GM18499 (cell line): ENCODE data around the gene CA5A.
"Not testable (repeated sequence)": the region's sequence is repeated elsewhere in the genome, so short reads cannot be mapped to it uniquely, and the experiment has no call there.

Experiments used
- ATAC-seq: cut with Tn5 transposase; IDR thresholded peaks from one replicate; pipeline ENCODE4 v1.9.1; 2021; ENCODE audit warnings: moderate number of reproducible peaks; ENCODE audit not compliant: insufficient read depth, unreplicated experiment

The CA5A gene

DNA sequence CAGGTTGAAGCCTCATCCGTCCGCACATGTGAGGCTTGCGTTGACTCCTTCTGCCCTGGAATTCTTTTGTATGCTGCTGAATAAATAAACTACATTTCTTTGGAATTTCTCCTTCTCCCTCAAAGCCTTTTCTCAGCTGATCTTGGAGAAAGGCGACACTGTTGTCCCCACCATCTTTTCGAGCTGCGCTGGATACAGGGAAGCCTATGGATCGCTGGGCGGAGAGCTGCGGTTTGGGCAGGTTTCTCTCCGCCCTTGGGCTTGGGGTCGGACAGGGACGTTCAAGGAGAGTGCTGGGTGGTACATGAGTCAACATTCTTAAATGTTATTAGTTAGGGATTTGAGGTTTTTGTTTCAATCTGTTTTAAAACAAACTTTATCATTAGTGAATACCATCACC lies 35.8 kb downstream of the CA5A start:
- not testable (repeated sequence) for ATAC-seq

DNA sequence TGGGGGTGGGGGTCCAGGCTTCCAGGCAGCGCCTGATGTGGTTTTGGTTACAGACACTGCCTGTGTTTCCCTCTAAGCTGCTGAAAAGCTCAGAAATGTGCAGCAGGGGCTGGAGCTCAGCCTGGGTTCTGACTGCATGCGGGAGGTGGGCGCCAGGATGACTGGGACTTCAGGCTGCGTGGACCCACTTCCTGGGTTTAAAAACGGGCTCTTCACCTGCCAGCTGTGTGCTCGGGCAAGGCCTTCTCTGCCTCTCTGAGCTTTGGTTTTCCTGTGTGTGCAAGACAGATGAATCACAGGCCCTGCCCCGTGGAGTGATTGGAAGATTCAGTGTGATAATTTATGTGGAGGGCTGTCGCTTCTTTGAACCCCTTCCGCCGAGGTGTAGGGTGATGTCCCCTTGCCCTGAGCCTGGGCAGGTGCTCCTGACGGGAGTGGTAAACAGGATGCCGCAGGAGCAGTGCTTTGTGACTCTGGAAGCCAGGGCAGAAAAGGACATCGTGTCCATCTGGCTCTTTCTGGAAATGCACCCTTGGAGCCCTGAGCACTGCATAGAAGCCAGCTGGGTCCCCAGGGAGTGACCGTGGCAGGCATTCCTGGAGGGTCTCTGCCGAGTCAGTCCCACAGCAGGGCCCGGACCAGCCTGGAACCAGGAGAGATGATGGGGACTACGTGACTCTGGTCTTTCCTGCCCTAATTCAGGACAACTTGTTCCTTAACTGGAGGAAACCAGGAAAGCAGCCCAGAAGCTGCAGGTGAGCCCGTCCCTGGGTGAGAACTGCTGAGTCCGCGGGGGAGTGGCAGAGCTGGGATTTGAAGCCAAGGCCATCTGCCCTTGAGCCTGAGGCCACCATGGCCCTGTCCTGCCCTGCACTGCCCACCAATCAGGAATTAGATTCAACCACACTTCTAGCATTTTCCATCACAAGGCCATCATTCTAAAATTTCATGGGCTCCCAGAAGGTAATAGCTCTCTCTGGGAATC lies 38.5 kb downstream of the CA5A start:
- no peak for ATAC-seq

DNA sequence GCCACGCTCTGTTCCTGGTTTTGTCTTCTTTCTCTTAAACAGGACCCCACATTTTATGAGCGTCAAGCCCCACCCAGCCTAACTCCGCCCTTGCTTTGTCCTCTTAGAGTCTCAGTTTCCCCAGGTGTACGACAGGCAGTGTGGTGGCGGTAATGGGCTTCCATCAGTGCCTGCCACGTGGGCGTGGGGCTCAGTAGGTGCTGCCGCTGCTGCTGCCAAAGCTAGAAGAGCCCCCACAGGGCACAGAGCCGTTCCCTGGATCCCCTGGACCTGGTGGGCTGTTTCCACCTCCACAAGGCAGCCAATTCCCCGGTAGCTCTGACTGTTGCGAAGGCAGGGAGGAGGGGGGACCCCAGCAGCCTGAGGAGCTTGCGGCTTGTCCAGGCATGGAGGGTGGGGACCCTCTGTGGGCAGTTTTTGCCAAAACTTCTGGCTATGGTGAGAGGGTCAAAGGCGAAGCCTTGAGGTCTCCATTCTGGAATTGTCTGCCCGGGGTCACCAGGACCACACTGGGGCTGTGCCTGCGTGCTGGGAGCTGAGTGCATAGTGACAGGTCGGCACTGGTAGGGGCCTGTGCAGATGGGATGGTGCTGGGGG lies 39.3 kb downstream of the CA5A start:
- not testable (repeated sequence) for ATAC-seq

DNA sequence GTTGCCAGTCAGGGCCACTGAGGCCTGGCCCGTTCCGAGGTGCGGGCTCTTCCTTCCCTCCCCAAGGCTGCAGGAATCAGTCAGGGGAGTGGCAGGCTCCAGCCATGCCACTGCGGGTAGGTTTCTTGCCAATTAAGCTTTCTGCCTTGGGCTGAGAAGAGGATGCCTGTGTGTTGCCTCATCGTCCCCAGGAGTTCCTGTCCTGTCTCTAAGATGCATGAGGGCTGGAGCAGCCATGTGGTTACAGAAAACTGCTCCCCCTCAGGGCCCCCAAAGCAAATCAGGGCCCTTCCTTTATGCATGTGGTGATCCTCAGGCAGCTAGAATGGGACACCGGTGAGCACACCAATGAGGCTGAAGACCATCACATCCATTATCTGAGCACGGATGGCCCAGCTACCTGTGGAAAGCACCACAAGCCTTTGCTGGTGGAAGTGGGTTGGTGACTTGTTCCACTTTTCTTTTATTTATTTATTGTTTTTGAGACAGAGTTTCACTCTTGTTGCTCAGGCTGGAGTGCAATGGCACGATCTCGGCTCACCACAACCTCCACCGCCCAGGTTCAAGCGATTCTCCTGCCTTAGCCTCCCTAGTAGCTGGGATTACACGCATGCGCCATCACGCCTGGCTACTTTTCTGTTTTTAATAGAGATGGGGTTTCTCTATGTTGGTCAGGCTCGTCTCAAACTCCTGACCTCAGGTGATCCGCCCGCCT lies 40.0 kb downstream of the CA5A start:
- ATAC-seq = not testable (repeated sequence)

DNA sequence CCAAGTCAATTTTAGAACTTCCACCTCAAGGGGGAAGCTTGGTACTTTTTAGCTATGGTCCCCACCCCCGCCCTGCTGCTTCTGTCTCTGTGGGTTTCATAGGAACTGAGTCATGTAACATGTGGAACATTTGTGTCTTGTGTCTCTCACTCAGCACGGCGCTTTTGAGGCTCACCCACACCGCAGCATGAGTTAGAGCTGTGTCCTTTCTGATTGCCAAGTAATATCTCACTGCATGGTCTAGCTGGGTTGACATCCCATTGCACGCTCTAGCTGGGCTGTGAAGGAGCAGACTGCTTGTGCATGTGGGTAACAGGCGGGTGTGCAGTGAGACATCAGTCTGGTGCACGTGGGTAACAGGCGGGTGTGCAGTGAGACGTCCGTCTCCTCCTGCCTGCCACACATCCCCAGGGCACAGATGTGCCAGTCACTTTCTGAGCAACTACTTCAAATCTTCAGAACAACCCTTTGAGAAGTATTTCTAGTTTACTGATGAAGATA lies 40.6 kb downstream of the CA5A start:
- ATAC-seq = no peak

DNA sequence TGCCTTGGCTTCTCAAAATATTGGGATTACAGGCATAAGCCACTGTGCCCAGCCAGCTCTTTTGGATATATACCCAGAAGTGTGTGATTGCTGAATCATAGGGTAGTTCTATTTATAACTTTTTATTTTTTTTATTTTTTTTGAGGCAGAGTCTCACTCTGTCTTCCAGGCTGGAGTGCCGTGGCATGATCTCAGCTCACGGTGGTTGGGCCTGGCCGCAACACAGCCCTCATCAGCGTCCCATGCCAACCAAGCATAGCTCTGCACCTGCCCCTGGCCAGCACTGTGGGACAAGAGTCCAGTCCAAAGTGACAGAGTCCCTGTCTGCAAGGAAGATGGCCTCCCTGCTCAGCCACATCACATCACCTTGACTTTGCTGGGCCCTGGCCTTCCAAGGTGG lies 42.3 kb downstream of the CA5A start:
- ATAC-seq = not testable (repeated sequence)

DNA sequence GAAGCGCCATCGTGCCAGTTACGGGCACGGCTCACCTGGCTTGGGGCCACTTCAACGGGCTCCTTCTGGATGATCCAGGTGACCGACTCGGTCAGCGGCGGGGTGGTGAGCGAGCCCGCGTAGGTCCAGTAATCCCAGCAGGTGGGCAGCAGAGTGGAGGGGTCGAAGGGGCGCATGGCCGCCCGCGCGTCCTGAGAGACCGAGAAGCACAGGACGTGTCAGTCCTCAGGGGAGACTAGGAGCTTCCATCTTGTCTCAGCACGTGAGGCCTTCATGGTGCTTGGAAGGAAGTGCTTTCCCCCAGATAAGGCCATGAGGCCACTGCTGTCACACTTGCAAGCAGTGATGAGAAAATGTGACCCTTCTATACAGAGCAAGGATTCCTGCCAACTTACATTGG lies 44.6 kb downstream of the CA5A start:
- ATAC-seq = no peak

DNA sequence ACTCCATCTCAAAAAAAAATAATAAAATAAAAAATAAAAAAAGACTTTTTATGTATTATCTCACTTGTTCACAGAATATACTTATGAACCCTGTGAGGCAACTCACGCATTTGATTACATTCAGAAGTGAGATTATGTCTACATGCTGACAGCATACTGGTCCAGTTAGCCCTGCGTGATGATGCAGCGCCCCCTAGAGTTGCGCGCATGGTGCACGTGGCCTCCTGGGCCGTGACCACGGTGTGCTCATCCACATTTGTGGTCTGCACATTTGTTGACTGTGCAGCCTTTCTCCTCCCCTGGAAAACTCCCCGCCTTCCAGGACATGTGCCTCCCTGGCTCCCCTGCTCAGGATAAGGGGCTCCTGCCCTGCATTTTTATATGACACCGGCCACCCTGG lies 46.6 kb downstream of the CA5A start:
- not testable (repeated sequence) for ATAC-seq

DNA sequence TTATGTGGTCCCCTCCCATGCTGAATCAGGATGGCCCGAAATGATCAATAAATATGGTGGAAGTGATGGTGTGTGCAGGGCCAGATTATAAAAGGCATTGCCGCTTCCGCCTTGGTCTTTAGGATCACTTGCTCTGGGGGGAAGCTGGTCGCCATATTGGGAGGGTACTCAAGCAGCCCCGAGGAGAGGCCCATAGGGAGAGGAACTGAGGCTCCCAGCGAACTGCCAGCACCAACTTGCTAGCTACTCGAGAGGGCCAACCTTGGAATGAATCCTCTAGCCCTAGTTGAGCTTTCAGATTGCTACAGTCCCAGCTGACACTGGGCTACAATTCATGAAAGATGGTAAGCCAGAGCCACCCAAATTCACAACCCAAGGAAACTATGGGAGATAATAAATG lies 48.0 kb downstream of the CA5A start:
- ATAC-seq = not testable (repeated sequence)

DNA sequence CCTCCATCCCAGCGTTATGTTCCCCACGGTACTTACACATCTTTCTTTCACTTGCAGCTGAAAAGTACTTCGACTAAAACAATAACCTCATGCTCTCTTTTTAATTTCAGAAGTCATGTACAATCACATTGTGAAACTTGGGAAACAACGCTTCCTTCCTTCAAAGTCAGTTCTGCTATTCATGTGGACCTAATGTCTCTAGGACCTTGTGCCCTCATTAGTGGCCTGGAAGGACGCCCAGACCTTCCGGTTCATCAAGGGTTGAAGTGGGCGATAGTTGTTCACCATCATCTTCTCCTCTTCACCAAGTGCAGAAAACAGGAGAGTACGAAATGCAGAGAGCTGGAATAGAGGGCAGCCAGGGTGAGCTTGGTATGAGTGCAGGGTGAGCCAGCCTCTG lies 48.4 kb downstream of the CA5A start:
- not testable (repeated sequence) for ATAC-seq

DNA sequence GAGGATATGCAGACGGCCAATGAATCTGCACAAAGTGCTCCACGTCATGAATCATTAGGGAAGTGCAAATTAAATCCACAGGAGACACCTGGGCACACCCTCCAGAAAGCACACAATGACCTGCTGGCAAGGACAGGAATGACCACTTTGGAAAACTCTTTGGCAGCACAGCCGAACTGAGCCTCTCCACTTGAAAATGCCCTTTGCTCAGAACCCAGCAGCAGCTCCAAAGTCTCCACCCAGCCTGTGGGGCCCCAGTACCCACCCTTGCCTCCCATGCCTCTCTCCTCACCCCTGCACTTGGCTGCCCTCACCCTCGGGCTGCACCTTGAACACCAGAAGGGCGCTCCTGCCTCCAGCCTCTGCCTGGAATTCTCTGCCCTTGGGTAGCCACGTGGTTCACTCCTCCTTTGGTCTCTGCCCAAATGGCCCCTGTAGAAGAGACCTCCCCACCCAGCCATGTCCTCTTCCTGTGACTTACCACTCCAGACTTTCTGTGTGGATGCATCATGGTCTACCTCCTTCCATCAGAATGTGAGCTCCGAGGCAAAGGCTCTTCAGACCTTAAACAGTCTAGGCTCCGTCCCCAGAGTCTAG lies 50.9 kb downstream of the CA5A start:
- not testable (repeated sequence) for ATAC-seq

DNA sequence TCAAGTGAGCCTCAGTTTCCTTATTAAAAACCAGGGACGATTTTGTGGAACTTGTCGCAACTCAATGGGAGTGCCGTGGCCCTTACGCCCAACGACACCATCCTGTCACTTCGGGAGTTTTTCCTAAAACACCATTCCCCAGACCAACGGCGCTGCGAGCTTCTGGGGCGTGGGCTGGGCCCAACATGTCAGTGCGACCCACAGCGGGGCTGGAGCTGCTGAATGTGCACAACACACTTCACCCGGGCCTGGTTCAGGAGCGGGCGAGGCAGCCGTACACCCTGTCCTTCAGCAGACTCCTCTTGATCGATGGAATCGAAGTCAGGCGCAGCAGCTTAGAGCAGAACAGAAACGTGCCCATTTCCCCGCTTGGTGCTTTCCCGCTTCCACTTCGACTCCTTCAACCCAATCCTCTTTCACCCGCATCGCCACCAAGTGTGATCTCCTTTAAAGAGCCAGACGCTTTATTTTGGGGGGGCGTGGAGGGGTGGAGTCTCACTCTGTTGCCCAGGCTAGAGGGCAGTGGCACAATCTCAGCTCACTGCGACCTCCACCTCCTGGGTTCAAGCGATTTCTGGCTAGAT lies 53.8 kb downstream of the CA5A start:
- ATAC-seq = no peak

DNA sequence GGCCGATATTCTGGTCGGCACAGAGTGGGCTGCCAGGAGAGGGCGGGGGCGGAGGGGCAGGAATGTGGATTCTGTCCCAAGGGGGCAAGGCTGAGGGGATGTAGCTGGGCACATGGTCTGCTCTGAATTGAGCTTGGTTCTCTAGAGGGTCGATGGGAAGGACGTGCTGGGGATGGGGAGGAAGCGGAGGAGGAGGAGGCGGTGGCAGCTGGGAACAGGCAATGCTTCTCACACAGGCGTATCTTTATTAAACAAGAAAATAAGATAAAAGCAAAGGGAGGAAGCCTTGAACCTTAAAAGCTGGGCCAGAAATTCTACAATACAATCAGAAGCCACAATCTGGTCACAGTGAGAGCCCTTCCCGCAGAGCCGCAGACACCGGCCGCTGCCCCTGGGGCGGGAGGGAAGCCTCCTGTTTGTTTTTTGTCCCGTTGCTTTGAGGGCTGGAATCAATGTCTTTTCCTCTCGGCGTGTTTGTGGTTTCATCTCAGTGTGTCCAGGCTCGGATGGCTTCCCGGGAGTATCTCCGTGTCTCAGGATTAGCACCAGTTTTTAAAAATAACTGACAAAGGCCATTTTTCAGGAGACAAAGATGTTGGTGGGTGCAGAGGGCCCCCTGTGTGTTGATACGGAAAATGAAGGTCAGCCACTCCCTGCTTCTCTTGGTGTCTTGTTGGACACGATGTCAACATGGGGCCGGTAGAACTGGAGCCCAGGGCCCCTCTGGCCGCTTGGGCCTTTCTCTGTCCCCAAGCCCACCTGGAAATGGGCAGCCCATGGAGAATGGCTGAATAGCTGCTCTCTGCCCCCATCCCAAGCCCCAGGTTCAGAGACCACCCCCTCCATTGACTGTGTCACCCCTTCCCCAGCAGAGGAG lies 54.8 kb downstream of the CA5A start:
- no peak for ATAC-seq

DNA sequence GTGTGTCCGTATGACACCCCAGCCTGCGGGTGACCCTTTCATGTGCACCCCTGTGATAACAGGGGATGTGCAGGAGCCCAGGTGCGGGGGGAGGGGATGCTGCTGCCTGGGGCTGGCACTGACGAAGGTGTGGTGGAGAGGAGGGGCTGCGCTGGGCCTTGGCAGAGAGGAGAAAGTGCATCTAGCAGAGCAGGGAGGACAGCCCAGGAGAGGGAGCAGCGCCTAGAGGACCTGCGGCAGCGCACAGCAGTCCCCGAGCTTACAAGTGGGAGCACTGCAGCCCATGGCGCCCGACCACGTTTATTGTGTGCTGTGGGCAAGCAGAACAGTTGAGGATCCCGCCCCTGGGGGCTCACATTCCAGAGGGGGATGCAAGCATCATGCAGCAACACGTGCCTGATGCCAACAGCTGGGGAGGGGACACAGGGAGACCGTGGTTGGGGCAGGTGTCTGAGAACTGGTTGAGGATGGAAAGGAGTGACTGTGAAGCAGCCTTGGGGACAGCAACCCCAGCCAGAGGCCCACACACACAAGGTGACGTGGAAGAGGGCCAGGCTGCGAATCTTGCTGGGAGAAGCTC lies 56.1 kb downstream of the CA5A start:
- ATAC-seq = no peak

DNA sequence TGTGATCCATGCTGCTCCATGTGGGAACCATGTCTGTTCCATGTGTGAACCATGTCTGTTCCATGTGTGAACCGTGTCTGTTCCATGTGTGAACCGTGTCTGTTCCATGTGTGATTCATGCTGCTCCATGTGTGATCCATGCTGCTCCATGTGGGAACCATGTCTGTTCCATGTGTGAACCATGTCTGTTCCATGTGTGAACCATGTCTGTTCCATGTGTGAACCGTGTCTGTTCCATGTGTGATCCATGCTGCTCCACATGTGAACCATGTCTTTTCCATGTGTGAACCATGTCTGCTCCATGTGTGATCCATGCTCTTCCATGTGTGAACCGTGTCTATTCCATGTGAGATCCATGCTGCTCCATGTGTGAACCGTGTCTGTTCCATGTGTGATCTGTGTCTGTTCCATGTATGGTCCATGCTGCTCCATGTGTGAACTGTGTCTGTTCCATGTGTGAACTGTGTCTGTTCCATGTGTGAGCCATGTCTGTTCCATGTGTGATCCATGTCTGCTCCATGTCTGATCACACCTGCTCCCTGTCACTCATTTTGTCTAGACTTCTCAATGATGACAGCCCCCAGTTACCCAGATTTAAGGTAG lies 56.8 kb downstream of the CA5A start:
- ATAC-seq = not testable (repeated sequence)

DNA sequence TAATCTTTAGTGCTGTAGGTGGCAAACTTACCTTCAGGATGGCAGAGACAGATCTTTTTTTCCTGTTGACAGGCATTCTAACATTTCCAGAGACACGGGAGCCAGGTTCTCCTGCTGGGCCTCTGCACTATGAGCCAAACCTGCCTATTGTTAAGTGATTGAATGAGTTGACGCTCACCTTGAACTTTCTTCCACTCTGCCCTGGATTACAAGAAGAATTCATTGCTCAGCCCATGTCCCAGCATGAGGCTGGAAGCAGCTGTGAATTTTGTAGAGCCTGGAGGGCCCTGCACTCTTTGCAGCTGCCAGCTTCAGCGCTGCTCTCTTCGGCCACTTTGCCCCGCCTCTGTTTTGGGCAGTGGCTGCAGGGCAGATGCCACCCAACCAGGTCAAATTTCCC lies 57.6 kb downstream of the CA5A start:
- no peak for ATAC-seq

DNA sequence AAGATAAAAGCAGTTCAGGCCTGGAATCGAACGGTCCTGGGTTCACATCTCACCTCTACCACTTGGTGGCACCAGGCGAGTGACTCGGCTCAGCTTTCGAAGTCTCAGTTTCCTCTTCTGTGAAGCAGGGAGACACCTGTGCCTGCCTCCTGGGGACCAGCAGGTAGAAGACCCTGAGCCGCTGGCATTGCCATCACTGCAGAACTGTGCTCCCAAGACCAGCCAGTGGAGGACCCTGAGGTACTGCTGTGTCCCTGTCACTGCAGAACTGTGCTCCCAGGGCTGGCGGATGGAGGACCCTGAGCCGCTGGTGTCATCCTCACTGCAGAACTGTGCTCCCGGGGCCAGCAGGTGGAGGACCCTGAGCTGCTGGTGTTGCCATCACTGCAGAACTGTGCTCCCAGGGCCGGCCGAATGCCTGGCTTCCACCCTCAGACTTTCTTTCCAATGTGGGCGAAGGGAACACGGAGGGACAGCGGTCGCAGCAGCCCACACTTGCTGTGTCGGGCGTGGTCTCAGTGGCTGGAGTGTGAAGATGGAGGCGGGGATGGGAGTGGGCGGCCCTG lies 58.3 kb downstream of the CA5A start:
- no peak for ATAC-seq
